Body of pancreas (tissue), 4 donors: ENCODE data around the gene RANBP10.

Experiments
- CTCF ChIP-seq, 7 experiments: fragments of 450-650 bp in 4 of 7; fragments of 200-600 bp in 3 of 7; sonication (generic) in 3 of 7; IDR thresholded peaks; one replicate each; pipeline ENCODE4 v1.5.1; 2016 to 2019; ENCODE audit warnings: antibody characterized with exemption in 7 of 7
- POLR2A ChIP-seq, 3 donors: fragments of 450-650 bp; IDR thresholded peaks; one replicate each; pipeline ENCODE4 v1.6.1; 2016; ENCODE audit warnings: antibody characterized with exemption in 3 of 3, mild to moderate bottlenecking in 2 of 3

DNA sequence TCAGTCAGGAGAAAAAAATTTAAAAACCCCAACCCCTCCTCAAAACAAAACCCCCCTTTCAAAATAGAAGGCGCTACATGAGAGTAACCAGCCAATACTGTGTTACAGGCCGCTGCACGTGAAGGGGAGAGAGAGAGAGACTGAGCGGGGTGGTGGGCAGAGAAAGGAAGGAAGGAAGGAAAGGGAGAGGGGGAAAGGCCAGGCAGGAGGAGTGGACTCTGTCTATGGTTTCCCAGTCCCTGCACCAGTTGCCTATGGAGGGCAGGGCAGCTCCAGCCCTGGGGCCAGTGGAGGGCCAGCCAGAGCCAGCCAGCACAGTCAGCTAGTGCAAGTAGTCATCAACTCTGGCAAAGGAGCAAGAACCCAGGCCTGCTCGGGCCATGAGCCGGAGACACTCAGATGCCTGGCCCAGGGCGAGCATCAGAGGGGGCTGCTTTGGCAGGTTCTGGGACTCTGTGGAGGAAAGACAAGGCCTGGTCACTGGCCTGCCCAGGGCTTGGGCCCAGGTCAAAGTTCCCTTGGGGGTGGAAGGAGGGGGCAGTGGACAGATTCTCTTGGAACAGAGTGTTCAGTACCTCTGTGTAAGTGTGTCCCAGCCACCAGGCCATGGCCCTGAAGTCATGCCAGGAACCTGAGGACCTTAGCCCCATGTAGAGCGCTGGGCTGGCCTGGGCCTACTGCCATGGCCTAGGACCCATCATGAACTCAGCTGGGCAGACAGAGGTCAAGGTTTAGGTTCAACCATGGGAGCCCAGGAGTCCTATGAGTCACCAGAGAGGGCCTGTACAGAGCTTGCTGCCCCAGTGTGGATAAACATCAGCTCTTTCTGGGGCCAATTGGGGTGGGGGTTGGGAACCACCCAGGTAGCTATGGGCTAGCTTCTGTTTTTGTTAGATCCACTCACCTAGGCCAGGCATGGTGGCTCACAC, 80.0 kb downstream of the RANBP10 start:
- TF ChIP-seq CTCF (IDR thresholded peaks at IDR 0.05): no peak
- no peak for TF ChIP-seq POLR2A (IDR thresholded peaks at IDR 0.05)
